IMR-90 (cell line): ENCODE results near the gene SLX4IP. TPM values are rescaled to one million over a fixed set of nuclear protein-coding genes. Genes with fewer than 3 reads are reported as not detected.

Experiments
- microRNA-seq, 2 experiments: library from miRNA; stranded (forward) in 1 of 2; unstranded in 1 of 2; fragments of 10-50 nt in 1 of 2; fragments of <30 nt in 1 of 2; gene quantifications in 1 of 2; microRNA quantifications in 1 of 2; one replicate each; pipeline versions ENCODE3 to v1.1.0; 2013 to 2020; ENCODE audit not compliant: insufficient read depth in 1 of 2, insufficient read length in 1 of 2, unreplicated experiment in 1 of 2
- polyA plus RNA-seq, 3 experiments: library from polyadenylated mRNA; depleted of rRNA; stranded (reverse); fragments of >200 nt; gene quantifications; 2 replicates each; pipeline ENCODE4 v1.2.3, GENCODE V29; 2012; ENCODE audit warnings: low replicate concordance in 1 of 3
- small RNA-seq, 5 experiments: library from RNA; depleted of rRNA; stranded (forward); fragments of <200 nt; gene quantifications; one replicate each; pipeline ENCODE3, GENCODE V24; 2012
- total RNA-seq: library from RNA; depleted of rRNA; stranded (reverse); fragments of >200 nt; gene quantifications from 2 replicates; pipeline ENCODE4 v1.2.3, GENCODE V29; 2012; rRNA removed

The SLX4IP gene
- total and polyA plus RNA-seq, 2 of the 4 experiments (the other 2 are of a cell fraction): 1.3 to 5.9 TPM

Small RNAs within 50 kb of the gene (microRNA-seq; reads per million reads assigned to microRNA genes)
- gene MIR6870: 0 to 0.73 reads per million in 2 experiments

Small RNAs within 50 kb of the gene (small RNA-seq; reads per million reads assigned to genes)
- 0 to 0.49 (median 0) reads per million in 5 experiments for gene MIR6870

Other genes starting within 250 kb of the SLX4IP start
- 1.1 and 2.8 TPM in 2 replicates for gene SNAP25, start 216.5 kb upstream of the SLX4IP start, total RNA-seq
- gene SNAP25, start 216.5 kb upstream of the SLX4IP start, polyA plus RNA-seq (2012; rRNA removed): 2.0 and 2.8 TPM in 2 replicates
- gene MKKS, start 1.1 kb upstream of the SLX4IP start, total RNA-seq: 7.5 and 8.1 TPM in 2 replicates
- gene MKKS, start 1.1 kb upstream of the SLX4IP start, polyA plus RNA-seq (2012; rRNA removed): 6.0 and 6.9 TPM in 2 replicates
- 19.4 and 22.6 TPM in 2 replicates for gene JAG1, start 238.7 kb downstream of the SLX4IP start, total RNA-seq
- 9.4 and 10.2 TPM in 2 replicates for gene JAG1, start 238.7 kb downstream of the SLX4IP start, polyA plus RNA-seq (2012; rRNA removed)